ENCODE data around the gene RSPH1. TPM values are rescaled to one million over a fixed set of nuclear protein-coding genes. Genes with fewer than 3 reads are reported as not detected.

RSPH1 gene
- total and polyA plus RNA-seq, 2 of the 8 experiments (the other 6 are each of a cell fraction or from before 2014, with no cell fraction given) = 0.24 TPM; not detected in 1

GRCh38 chr21:42437786-42438185, 58.2 kb downstream of the RSPH1 start:
- Histone ChIP-seq H3K4me1 (replicated peaks in 1 of 4; ENCODE audit: control insufficient read depth in 3 of 4, insufficient read depth in 4 of 4, low read length in 3 of 4) (no peaks in the 10 kb centered on the region), H3K79me1 (ENCODE audit: low read depth, low read length) (no peaks in the 10 kb centered on the region), H3K36me3 (ENCODE audit: control insufficient read depth in 2 of 4, insufficient read depth in 4 of 4, low read length in 3 of 4) (no peaks in the 10 kb centered on the region), H2BK15ac (ENCODE audit: low read length) (no peak overlapping the region), H3K14ac (ENCODE audit: insufficient read length) (no peak overlapping the region), H3K23me2 (ENCODE audit: low read depth, low read length) (peaks cover 6% of the 10 kb centered on the region; the same call in 1 of the 2 replicates), H3K56ac (replicated peaks; ENCODE audit: insufficient read length, low read depth, low read length) (no peak overlapping the region), H4K20me1 (replicated peaks in 1 of 2; ENCODE audit: control insufficient read depth in 1 of 2, insufficient read depth in 2 of 2, low read length in 2 of 2) (peaks cover 0 to 7% of the 10 kb centered on the region in 2 experiments), H3K79me2 (ENCODE audit: control insufficient read depth in 1 of 2, insufficient read depth in 2 of 2, low read length in 2 of 2) (no peaks in the 10 kb centered on the region), H3K4me2 (ENCODE audit: insufficient read depth in 1 of 2, low read depth in 2 of 2, low read length in 2 of 2) (no peak overlapping the region), H2AK5ac (ENCODE audit: low read depth, low read length) (no peak overlapping the region), H2BK5ac (ENCODE audit: low read depth, low read length) (no peak overlapping the region), H2BK12ac (ENCODE audit: low read depth, low read length) (no peak overlapping the region), H3K27me3 (replicated peaks in 1 of 4; ENCODE audit: control insufficient read depth in 3 of 4, extremely low read depth in 1 of 4, insufficient read depth in 3 of 4, low read length in 3 of 4) (no peaks in the 10 kb centered on the region), H4K8ac (ENCODE audit: extremely low read depth, insufficient read depth, low read length) (no peak overlapping the region), H3K9ac (replicated peaks in 1 of 4; ENCODE audit: extremely low read depth in 1 of 4, low read depth in 3 of 4, low read length in 3 of 4) (no peak overlapping the region), H3K9me3 (ENCODE audit: insufficient read depth in 2 of 2, low read depth in 1 of 2, low read length in 1 of 2) (peaks cover 0 to 2% of the 10 kb centered on the region in 2 experiments; a peak in 2 of 4 replicates), H4K5ac (ENCODE audit: insufficient read length, low read depth, low read length) (no peak overlapping the region), H2BK120ac (replicated peaks; ENCODE audit: low read depth, low read length) (no peak overlapping the region), H3K4me3 (ENCODE audit: extremely low read depth in 1 of 4, insufficient read depth in 2 of 4, low read depth in 3 of 4, low read length in 4 of 4) (no peak overlapping the region), H3K23ac (ENCODE audit: insufficient read length) (no peak overlapping the region), H3K18ac (ENCODE audit: extremely low read depth, low read length) (no peak overlapping the region), H2AFZ (ENCODE audit: low read length) (no peak overlapping the region), H3K27ac (ENCODE audit: low read depth, low read length) (no peak overlapping the region), H3K4ac (replicated peaks; ENCODE audit: insufficient read length, low read depth, low read length) (no peak overlapping the region), H2BK20ac (ENCODE audit: low read length) (no peak overlapping the region), H4K91ac (replicated peaks; ENCODE audit: insufficient read length, low read length) (no peak overlapping the region)
- DNase-seq (ENCODE audit: low read depth in 1 of 2, low spot score in 2 of 2) = no peak
- ChIA-PET POLR2A (ENCODE audit: partially characterized antibody) (no interaction called here), CTCF (ENCODE audit: partially characterized antibody) (interaction anchor here (0.9 to 1.6 kb wide), 3 partner anchors 14 to 100 kb away, joined by 3 to 7 read pairs (median 5); no protein-coding TSS in a partner anchor)
- TF ChIP-seq KDM5A (IDR thresholded peaks at IDR 0.05; ENCODE audit: low read length) (no peak), EP300 (IDR thresholded peaks at IDR 0.05; ENCODE audit: borderline replicate concordance in 1 of 2, low read depth in 2 of 2, low read length in 2 of 2) (no peak), BACH1 (IDR thresholded peaks at IDR 0.05; ENCODE audit: low read length) (no peak), NANOG (IDR thresholded peaks at IDR 0.05; ENCODE audit: insufficient read depth, low read depth, low read length, poor library complexity, severe bottlenecking) (no peak), CEBPB (IDR thresholded peaks at IDR 0.05; ENCODE audit: low read depth, low read length) (no peak), ATF3 (IDR thresholded peaks at IDR 0.05; ENCODE audit: insufficient read depth, low read depth, low read length) (no peak), FOSL1 (IDR thresholded peaks at IDR 0.05; ENCODE audit: insufficient read depth, low read depth, low read length) (no peak), CREB1 (IDR thresholded peaks at IDR 0.05) (no peak), BRCA1 (IDR thresholded peaks at IDR 0.05; ENCODE audit: low read depth, low read length) (no peak), CHD1 (IDR thresholded peaks at IDR 0.05; ENCODE audit: low read depth, low read length) (no peak), E2F6 (IDR thresholded peaks at IDR 0.05) (no peak)
- 77% methylated on average over 8 of the region's 8 CpGs; no CpG with 5 or more reads in 1 of the 2 experiments for WGBS, 2 experiments (ENCODE audit: extremely low coverage in 1 of 2, insufficient coverage in 1 of 2, insufficient read length in 1 of 2, insufficient replicate concordance in 2 of 2, low coverage in 1 of 2, low lambda C conversion rate in 2 of 2, missing lambda C conversion rate in 1 of 2)
- FAIRE-seq = no peak

All from H1 (cell line).